ENCODE data around the gene FOXRED2.
"Not testable (repeated sequence)": the region's sequence is repeated elsewhere in the genome, so short reads cannot be mapped to it uniquely, and the experiment has no call there.

FOXRED2 gene

GRCh38 chr22:36452250-36452977 is 54.4 kb downstream of the FOXRED2 start:
- DNase-seq (ENCODE audit: low read depth in 2 of 2, low spot score in 1 of 2) = no peak

- DNase-seq (ENCODE audit: low read depth in 2 of 2, low spot score in 1 of 2) = not testable (repeated sequence)
These were observed 55.9 kb downstream of the FOXRED2 start for GRCh38 chr22:36450923-36451322.

GRCh38 chr22:36449596-36450175 is 57.2 kb downstream of the FOXRED2 start:
- no peak for DNase-seq (ENCODE audit: low read depth in 2 of 2, low spot score in 1 of 2)

GRCh38 chr22:36447632-36448031 is 59.2 kb downstream of the FOXRED2 start:
- DNase-seq (ENCODE audit: low read depth in 2 of 2, low spot score in 1 of 2) = no peak

- no peak for DNase-seq (ENCODE audit: low read depth in 2 of 2, low spot score in 1 of 2)
These were observed 61.6 kb downstream of the FOXRED2 start for GRCh38 chr22:36445158-36445668.

GRCh38 chr22:36443198-36443770 is 63.6 kb downstream of the FOXRED2 start:
- DNase-seq (ENCODE audit: low read depth in 2 of 2, low spot score in 1 of 2) = no peak

GRCh38 chr22:36442506-36443197 is 64.2 kb downstream of the FOXRED2 start:
- DNase-seq (ENCODE audit: low read depth in 2 of 2, low spot score in 1 of 2) = no peak

GRCh38 chr22:36440429-36441002 is 66.3 kb downstream of the FOXRED2 start:
- no peak for DNase-seq (ENCODE audit: low read depth in 2 of 2, low spot score in 1 of 2)

- DNase-seq (ENCODE audit: low read depth in 2 of 2, low spot score in 1 of 2) = no peak
These were observed 67.2 kb downstream of the FOXRED2 start for GRCh38 chr22:36439481-36440271.
